Calu3 (cell line): ENCODE measurements around the gene CD274. TPM values are rescaled to one million over a fixed set of nuclear protein-coding genes. Genes with fewer than 3 reads are reported as not detected.

Source experiments
- BruUV-seq: library from RNA; stranded (reverse); fragments of 400-500 nt; replicated peaks from 2 replicates; lab custom pipeline; 2021; lab: Mats Ljungman, UMichigan
- CTCF ChIA-PET: fragments of 300-600 bp; sonication (Branson Sonifier 250); formaldehyde crosslinking; loops from one replicate; lab custom pipeline; 2022; ENCODE audit warnings: antibody characterized with exemption; lab: Charles Lee
- DNase-seq: peaks from one replicate; pipeline ENCODE4 v3.0.0; 2022
- H3K27ac Mint-ChIP-seq: one replicate; pipeline ENCODE4 v1.8.0; 2022; ENCODE audit warnings: mixed read lengths; ENCODE audit not compliant: unreplicated experiment
- H3K27me3 Mint-ChIP-seq: one replicate; pipeline ENCODE4 v1.8.0; 2022; ENCODE audit warnings: mixed read lengths; ENCODE audit not compliant: unreplicated experiment
- H3K36me3 Mint-ChIP-seq: one replicate; pipeline ENCODE4 v1.8.0; 2022; ENCODE audit warnings: mild to moderate bottlenecking, moderate library complexity, mixed read lengths; ENCODE audit not compliant: insufficient read depth, unreplicated experiment
- H3K4me1 Mint-ChIP-seq: one replicate; pipeline ENCODE4 v1.8.0; 2022; ENCODE audit warnings: mild to moderate bottlenecking, low read depth, mixed read lengths; ENCODE audit not compliant: unreplicated experiment
- H3K4me3 Mint-ChIP-seq: one replicate; pipeline ENCODE4 v1.8.0; 2022; ENCODE audit warnings: mild to moderate bottlenecking, low read depth, moderate library complexity, mixed read lengths; ENCODE audit not compliant: unreplicated experiment
- H3K9me3 Mint-ChIP-seq: one replicate; pipeline ENCODE4 v1.8.0; 2022; ENCODE audit warnings: low read depth, mixed read lengths; ENCODE audit not compliant: unreplicated experiment
- CTCF ChIP-seq: fragments of 200-600 bp; IDR thresholded peaks from one replicate; pipeline ENCODE4 v1.8.0; 2022; ENCODE audit warnings: antibody characterized with exemption; ENCODE audit not compliant: unreplicated experiment
- intact Hi-C: fragments of 100-400 bp; cut with micrococcal nuclease; formaldehyde crosslinking; loops from one replicate; pipeline ENCODE4 v1.10.0; 2022; ENCODE audit not compliant: unreplicated experiment
- total RNA-seq: library from RNA; stranded (reverse); gene quantifications from 2 replicates; pipeline ENCODE4 v1.2.3, GENCODE V29; 2022

CD274 gene
- total RNA-seq, 1 experiment from 2014 or later, result 1.9 TPM

GRCh38 chr9:5510989-5511388 lies 60.6 kb downstream of the CD274 start:
- Mint-ChIP-seq H3K4me1 (peaks cover 14% of the 10 kb centered on the region), H3K27me3 (no peaks in the 10 kb centered on the region), H3K36me3 (no peaks in the 10 kb centered on the region), H3K27ac (no peak overlapping the region), H3K4me3 (no peak overlapping the region), H3K9me3 (peaks cover 4% of the 10 kb centered on the region)
- BruUV-seq, result no TSS peak
- CTCF ChIA-PET, result no interaction called here
- DNase-seq, result no peak
- TF ChIP-seq CTCF, result no peak
- intact Hi-C loops, result no loop called here

GRCh38 chr9:5511476-5511875 lies 61.1 kb downstream of the CD274 start:
- intact Hi-C loops, result no loop called here
- H3K27me3 Mint-ChIP-seq, result no peaks in the 10 kb centered on the region
- BruUV-seq, result no TSS peak
- H3K27ac Mint-ChIP-seq, result no peak overlapping the region
- H3K4me3 Mint-ChIP-seq, result no peak overlapping the region
- CTCF ChIA-PET, result no interaction called here
- H3K36me3 Mint-ChIP-seq, result no peaks in the 10 kb centered on the region
- DNase-seq, result no peak
- peaks cover 14% of the 10 kb centered on the region for H3K4me1 Mint-ChIP-seq
- no peaks in the 10 kb centered on the region for H3K9me3 Mint-ChIP-seq
- TF ChIP-seq CTCF, result no peak

- H3K4me3 Mint-ChIP-seq, result no peak overlapping the region
Observed at GRCh38 chr9:5511935-5512580, 61.7 kb downstream of the CD274 start.

GRCh38 chr9:5512658-5513452 lies 62.5 kb downstream of the CD274 start:
- no peaks in the 10 kb centered on the region for H3K27me3 Mint-ChIP-seq
- peaks cover 14% of the 10 kb centered on the region for H3K4me1 Mint-ChIP-seq
- BruUV-seq, result no TSS peak
- no peaks in the 10 kb centered on the region for H3K9me3 Mint-ChIP-seq
- CTCF ChIA-PET, result no interaction called here
- intact Hi-C loops, result no loop called here
- no peak for TF ChIP-seq CTCF
- H3K4me3 Mint-ChIP-seq, result no peak overlapping the region
- DNase-seq, result no peak
- H3K36me3 Mint-ChIP-seq, result no peaks in the 10 kb centered on the region
- no peak overlapping the region for H3K27ac Mint-ChIP-seq

More at GRCh38 chr9:5511935-5512580, 61.7 kb downstream of the CD274 start:
- H3K27me3 Mint-ChIP-seq, result no peaks in the 10 kb centered on the region
- no TSS peak for BruUV-seq
- no peak for DNase-seq
- no peaks in the 10 kb centered on the region for H3K9me3 Mint-ChIP-seq
- CTCF ChIA-PET, result no interaction called here
- no peak for TF ChIP-seq CTCF
- no peaks in the 10 kb centered on the region for H3K36me3 Mint-ChIP-seq
- intact Hi-C loops, result no loop called here
- no peak overlapping the region for H3K27ac Mint-ChIP-seq
- peaks cover 14% of the 10 kb centered on the region for H3K4me1 Mint-ChIP-seq
